Myometrial cell (primary cell): ENCODE results near the gene FNBP1. TPM values are rescaled to one million over a fixed set of nuclear protein-coding genes. Genes with fewer than 3 reads are reported as not detected.

ENCODE experiments used
- total RNA-seq: library from RNA; depleted of rRNA; stranded (reverse); fragments of >200 nt; gene quantifications from 2 replicates; pipeline ENCODE4 v1.2.3, GENCODE V29; 2015

Gene FNBP1
- 11.2 and 16.7 TPM in 2 replicates for total RNA-seq

DNA sequence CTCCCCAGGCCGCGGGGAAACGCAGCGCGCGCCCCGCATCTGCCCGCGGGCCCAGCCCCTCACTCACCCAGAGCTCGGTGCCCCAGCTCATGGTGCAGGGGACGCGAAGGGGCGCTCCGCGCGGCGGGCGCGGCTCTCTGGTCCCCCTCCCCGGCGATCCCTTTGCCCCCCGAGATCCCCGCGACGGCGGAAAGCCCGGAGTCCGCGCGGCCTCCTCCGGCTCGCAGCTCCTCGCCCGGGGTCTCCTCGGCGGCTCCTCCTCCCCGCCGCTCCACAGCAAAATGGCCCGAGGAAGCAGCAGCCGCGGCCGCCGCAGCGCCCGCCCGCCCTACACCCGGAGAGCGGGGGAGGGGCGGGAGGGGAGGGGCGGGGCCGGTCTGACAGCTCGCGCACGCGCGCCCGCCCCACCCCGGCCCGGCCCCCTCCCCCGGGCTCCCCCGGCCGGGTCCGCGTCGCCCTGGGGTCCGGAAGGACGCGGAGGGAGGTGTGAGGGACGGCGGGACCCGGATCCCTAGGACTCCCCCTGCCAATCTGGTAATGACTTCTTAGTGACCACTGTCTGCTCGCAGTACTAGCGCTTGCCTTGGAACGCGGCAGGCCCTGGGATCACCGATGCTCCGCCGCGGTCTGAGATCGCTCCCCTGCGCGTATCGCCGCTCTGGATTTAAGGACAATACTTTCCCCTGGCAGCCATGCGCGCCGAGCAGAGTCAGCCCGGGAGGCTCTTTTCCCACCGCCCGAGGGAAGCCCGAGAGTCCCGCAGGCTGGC, at the start of gene FNBP1:
FNBP1 (minus strand) TSS at position 305 of the 769 bp plus-strand sequence; CDS start at position 91, 214 bp downstream.

DNA sequence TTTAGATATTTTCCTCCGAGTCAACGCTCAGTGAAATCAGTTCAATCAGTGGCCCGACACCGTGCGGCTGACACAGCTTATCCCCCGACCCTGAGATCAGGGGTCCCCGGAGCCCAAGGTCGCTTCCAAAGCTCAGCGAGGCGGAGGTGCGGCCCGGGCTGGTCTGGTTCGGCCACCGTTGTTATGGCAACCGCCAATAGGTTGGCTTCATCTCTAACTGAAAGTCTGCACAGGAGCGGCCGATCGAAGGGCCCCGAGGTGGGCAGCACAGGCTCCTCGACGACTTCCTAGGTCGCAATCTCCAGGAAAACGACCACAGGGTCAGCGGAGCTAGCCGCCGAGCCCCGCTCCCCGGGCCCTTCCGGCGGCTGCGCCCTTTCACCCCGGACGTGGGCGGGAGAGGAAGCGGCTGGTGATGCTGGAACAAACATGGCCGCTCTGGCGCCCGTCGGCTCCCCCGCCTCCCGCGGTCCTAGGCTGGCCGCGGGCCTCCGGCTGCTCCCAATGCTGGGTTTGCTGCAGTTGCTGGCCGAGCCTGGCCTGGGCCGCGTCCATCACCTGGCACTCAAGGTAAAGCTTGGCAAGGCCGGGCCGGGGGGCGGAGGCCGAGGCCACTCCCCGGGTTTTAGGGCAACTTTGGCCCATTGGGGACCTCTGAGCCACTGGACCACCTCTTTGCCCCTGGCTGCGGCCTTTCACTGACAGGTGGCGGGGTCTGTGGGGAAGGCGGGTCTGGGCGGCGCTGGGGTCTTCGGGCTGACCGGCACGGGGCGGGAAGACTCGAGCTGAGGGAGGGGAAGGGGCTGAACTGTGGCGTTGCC, 10.7 kb upstream of the FNBP1 start, which contains the start of gene GPR107:
GPR107 (plus strand) TSS at position 403 of the 821 bp plus-strand sequence; CDS start at position 430, 27 bp downstream.

Other genes starting within 250 kb of the FNBP1 start
- gene TOR1B, start 240.0 kb downstream of the FNBP1 start, total RNA-seq, result 33.5 and 43.2 TPM in 2 replicates
- 70.7 and 101 TPM in 2 replicates for gene TOR1A, start 219.1 kb downstream of the FNBP1 start, total RNA-seq
- 40.4 and 49.3 TPM in 2 replicates for gene C9orf78, start 207.9 kb downstream of the FNBP1 start, total RNA-seq
- gene USP20, start 207.7 kb downstream of the FNBP1 start, total RNA-seq, result 17.5 and 26.2 TPM in 2 replicates
- 23.1 and 26.6 TPM in 2 replicates for gene GPR107, start 10.7 kb upstream of the FNBP1 start, total RNA-seq
- 49.6 and 50.2 TPM in 2 replicates for gene NCS1, start 129.2 kb upstream of the FNBP1 start, total RNA-seq
- not detected in 2 replicates for gene HMCN2, start 222.6 kb upstream of the FNBP1 start, total RNA-seq